HG03378 (cell line): ENCODE measurements around the gene CGB5.
"Not testable (repeated sequence)": the region's sequence is repeated elsewhere in the genome, so short reads cannot be mapped to it uniquely, and the experiment has no call there.

Experiments
- ATAC-seq: cut with Tn5 transposase; IDR thresholded peaks from one replicate; pipeline ENCODE4 v1.9.1; 2021; ENCODE audit warnings: mild to moderate bottlenecking, moderate library complexity; ENCODE audit not compliant: unreplicated experiment

CGB5 gene

DNA sequence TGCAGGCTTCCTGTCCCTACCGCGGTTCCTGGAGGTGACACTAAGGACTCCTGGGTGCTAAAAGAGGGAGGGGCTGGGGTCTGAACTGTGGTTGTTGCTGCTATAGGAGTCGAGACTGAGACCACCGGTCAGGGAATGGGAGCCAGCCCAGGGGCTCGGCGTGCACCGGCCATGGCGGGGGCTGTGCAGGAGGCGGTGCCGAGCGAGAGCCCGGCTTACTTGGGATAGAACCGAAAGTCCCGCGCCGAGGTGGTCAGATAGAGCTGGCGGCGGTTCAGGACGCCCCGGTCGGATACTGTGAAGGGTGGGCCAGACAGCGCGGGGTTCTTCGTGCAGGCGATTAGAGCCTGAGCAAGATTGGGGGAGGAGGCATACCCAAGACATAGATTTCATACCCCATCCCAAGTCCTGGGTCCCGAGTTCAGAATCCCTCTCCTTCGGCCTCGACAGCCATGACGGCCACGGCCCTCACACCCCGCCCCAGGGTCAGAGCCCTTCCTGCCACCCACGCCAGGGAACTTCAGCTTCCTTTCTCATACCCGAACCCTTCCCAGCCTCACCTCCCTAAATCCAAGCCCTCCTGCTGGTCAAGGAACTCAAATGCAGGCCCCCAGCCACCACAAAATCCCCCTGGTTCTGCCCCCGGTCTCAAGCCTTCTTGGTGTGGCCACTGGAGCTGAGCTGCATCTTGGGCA is 13.4 kb downstream of the CGB5 start:
- ATAC-seq, result not testable (repeated sequence)

DNA sequence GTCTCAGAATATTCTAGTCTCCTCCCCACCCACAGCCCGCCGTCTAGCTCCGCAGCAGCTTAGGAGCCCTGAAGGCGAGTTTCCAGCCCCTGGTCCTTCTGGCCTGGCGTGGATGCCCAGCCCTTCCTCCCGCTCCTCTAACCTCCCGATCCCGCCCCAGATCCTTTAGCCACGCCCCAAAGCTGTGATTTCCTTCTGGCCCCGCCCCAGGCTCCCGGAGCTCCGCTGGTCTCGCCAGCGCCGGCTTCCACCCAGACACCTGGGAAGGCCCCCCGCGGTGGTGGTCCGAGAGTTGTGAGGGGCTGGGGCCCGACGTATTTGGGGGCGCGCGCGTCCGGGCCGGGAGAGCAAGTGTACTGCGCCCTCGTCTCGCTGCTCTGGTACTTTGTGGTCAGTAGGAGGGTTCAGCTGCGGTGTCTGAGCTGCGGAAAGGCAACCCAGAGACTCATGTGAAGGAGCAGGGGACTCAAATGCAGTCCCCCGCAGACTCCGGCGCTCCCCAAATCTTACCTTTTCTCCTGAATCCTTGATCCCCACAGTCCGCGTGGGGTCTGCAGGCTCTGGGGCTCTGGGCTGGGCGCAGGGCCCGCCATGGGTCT is 14.1 kb downstream of the CGB5 start, which contains the start of gene CGB7:
TSS of gene CGB7 (minus strand) at position 114 of the 599 bp plus-strand sequence. CDS start 2,374 bp downstream, outside the sequence.
- ATAC-seq, result no peak

DNA sequence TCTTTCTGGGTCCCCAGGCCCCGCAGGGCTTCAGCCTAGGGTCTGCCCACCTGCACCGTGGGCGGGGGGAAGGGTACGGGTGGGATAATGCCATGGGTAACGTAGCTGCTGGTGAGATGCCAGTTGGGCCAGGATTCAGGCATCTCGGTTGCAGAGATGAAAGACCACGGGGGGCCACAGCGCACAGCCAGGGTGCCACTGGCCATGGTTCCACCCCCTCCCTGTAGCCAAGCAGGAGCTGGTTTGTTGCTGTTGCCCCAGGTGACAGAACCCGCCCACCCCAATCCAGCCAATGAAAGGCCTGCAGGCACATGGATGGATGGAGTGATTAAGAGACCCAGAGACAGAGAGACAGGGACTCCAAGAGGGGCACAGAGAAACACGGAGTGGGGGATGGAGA is 14.9 kb downstream of the CGB5 start:
- ATAC-seq, result no peak

DNA sequence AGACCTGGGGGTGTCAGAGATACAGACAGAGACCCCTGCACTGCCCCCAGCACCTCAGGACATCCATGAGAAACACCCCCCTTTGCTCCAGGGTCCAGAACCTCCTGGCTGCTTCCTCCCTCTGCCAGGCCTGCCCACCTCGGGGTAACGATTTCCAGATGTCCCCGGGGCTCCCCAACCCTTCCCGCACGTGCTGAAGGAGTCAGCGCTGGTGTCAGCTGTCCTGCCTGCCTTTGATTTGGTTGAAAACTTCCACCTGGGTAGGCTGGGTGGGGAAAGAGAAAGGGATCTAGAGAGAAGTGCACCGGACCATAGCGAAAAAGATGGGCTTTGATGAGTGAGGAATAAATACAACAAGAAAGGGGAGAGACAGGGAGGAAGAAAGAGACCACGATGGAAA is 15.4 kb downstream of the CGB5 start:
- ATAC-seq, result no peak

DNA sequence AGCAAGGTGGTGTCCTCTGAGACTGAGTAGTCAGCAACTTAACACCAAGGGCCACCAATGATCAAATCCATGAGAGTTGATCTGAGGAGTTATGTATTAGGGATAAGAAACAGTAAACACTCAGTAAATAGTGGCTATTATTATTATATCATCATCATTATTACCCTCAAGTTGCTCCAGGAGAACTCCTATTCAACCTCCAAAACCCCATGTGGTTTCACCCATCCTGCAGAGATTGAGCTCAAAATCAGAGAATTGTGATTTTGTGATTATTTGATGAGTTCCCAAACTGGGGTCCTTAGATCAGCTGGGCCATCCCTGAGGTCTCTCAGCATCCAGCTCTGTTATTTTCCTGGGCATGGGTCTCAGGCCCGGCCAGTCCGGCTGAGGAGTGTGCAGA is 17.4 kb downstream of the CGB5 start:
- no peak for ATAC-seq

DNA sequence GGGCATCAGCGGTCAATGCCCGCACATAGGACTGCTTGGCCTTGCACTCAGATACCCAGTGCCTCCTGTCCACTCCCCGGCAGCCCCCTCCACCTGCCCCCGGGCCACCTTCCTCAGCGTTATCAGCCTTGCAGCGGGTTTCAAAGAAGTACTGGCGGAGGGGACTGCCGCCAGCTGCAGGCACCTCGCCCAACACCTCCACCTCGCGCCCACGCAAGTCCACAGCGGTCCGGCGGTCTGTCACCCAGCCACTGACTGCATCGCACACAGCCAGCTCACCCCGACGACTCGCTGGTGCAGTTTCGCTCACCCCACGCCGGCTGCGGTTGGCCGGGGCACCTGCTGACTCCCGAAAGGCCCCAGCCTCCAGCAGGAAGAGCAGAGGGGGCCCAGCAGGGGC is 17.8 kb downstream of the CGB5 start:
- ATAC-seq, result no peak

DNA sequence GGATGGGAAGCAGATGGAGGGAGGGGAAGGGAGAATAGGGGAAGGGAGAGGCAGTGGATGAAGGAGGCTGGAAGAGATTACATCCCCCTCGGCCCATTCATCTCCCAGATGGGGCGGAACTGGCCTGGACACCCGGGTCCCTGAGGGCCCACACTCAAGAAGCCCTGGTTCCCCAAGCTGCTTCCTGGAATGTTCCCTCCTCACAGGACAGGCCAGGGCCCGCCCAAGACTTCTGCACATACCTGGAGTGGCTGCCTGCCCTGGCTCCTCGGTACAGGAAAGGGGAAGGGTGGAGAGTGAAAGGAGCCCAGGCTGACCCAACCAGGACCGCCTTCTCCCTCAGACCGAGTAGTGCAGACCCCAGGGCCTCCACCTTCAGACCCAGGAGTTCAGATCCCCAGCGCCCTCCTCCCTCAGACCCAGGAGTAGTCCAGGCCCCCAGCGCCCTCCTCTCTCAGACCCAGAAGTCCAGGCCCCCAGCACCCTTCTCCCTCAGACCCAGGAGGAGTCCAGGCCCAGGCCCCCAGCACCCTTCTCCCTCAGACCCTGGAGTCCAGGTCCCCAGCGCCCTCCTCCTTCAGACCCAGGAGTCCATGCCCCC is 20.5 kb downstream of the CGB5 start:
- no peak for ATAC-seq

DNA sequence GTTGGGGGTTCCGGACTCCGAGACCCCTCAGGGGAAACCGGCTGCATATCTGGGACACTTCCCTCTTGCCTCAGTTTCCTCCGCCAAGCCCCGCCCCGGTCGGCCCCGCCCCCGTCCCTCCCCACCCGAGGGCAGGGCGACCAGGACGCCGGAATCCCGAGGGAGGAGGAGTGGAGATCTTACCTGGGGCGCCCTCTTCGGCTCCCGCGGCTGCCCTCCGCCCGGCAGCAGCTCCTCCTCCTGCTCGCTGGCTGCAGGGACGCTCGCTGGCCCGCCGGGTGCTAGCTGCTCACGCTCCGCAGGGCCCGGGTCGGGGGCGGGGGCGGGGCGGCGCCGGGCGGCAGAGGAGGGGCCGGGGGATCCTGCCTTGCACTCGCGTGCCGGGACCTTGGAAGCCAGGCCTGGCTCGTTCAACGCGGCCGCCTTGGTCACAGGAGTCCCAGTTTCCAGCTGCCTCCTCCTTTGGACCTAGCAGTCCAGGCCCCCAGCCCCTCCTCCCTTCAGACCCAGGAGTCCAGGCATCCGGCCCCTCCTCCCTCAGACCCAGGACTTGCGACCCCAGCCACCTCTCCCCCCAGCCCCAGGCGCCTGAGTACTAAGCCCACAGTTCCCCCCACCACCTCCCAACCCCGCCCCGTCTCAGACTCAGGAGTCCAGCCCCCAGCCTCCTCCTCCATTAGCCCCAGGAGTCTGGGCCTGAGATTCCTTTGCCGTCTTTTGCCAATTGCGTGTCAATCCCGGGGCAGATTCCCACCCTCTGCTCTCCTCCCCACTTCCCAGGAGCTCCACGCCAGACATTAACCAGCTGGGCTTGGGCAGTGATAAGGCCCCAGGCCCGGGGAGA is 21.3 kb downstream of the CGB5 start, which contains the start of gene NTF4:
TSS of gene NTF4 (minus strand) at position 51 of the 844 bp plus-strand sequence. CDS start 2,821 bp downstream, outside the sequence.
- no peak for ATAC-seq

DNA sequence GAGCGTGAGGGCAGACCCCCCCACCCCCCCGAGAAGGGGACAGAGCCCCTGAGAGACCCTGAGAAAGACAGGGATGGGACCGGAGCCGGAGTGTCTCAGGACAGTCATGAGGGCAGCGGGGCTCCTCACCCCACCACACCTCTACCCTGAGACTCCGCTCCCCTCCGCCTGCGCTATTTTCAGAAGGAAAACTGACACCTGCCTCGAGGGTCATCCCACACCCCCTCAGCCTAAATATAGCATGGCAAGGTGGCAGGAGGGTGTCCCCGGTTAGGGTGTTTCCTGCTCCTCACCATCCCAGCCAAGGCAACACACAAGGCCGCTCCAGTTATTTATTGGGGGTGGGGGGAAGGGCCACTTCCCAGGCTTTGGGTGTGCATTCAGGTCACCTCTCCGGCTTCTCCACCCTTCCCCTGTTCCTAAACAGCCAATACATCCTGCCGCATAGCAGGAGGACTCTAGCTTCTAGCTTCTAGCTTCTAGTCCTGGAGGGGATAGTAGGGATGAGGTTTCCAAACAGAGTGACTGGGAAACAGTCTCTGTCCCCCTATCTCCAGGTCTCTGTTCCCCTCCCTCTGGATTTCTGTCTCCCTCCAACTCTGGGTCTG is 22.4 kb downstream of the CGB5 start:
- ATAC-seq, result no peak

DNA sequence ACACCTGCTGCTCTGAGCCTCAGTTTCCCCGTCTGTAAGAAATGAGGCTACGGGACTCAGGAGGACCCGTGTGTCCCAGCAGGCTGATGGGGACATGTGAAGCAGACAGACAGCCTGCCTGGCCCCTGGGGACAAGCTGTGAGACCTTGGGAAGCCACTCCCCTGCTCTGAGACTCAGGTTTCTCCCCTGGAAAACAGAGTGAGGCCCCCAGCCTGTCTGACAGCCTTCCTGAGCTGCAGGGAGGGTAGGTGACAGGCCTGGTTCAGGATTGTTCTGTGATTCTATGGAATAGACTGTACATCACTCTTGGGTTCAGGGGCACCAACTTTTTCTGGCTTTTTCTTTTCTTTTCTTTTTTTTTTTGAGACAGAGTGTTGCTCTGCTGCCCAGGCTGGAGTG is 23.9 kb downstream of the CGB5 start:
- ATAC-seq, result no peak

DNA sequence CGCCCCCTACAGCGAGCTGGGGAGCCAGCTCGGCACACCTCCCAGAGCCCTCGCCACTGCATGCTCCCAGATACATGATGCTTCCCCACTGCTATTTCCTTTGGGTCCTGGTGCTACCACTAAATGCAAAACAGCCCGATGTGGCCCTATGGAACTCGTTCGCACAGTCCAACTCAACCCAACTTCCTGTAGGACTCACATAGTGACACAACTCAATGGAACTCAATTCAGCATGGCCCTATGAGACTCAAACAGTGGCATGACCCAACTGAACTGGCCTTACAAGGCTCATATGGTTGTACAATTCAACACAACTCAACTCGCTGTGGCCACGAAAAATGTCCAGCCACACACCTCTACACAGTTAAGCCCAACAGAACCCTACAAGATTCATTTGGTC is 25.4 kb downstream of the CGB5 start:
- no peak for ATAC-seq

DNA sequence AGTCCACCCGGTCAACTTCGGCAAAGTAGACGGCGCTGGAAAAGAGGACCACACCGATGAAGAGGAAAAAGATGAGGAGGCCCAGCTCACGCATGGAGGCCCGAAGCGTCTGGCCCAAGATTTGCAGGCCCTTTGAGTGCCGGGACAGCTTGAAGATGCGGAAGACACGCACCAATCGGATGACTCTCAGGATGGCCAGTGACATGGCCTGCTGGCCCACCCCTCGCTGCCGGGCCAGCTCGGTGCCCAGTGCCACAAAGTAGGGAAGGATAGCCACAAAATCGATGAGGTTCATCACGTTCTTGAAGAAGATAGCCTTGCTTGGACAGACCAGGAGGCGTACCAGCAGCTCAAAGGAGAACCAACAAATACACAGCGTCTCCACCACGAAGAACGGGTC is 26.8 kb downstream of the CGB5 start:
- ATAC-seq, result no peak

DNA sequence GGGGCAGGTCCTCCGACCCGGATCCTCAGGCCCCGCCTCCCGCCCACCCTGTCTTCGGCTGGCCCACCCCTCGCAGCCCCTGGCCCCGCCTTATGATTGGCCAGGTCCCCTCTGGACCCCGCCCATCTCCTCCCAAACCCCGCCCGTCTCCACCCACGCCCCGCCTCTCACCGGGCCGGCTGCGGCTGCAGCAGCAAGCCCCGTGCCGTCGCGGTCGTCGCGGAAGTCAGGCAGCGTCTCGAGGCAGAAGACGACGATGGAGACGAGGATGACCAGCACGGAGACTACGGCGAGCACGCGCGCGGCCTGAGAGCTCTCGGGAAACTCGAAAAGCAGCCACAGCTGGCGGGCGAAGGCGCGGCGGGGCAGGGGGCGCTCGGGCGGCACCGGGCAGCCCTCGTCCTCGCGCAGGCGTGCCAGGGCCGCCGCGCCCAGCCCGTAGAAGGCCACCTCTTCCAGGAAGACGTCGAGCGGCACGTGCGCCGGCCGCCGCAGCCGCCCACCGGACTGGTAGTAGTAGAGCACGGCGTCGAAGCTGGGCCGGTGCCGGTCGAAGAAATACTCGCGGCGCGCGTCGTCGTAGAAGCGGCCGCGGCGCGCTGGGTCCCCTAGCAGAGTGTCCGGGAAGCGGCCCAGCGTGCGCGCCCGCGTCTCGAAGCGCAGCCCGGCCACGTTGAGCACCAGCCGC is 28.4 kb downstream of the CGB5 start:
- ATAC-seq, result no peak

DNA sequence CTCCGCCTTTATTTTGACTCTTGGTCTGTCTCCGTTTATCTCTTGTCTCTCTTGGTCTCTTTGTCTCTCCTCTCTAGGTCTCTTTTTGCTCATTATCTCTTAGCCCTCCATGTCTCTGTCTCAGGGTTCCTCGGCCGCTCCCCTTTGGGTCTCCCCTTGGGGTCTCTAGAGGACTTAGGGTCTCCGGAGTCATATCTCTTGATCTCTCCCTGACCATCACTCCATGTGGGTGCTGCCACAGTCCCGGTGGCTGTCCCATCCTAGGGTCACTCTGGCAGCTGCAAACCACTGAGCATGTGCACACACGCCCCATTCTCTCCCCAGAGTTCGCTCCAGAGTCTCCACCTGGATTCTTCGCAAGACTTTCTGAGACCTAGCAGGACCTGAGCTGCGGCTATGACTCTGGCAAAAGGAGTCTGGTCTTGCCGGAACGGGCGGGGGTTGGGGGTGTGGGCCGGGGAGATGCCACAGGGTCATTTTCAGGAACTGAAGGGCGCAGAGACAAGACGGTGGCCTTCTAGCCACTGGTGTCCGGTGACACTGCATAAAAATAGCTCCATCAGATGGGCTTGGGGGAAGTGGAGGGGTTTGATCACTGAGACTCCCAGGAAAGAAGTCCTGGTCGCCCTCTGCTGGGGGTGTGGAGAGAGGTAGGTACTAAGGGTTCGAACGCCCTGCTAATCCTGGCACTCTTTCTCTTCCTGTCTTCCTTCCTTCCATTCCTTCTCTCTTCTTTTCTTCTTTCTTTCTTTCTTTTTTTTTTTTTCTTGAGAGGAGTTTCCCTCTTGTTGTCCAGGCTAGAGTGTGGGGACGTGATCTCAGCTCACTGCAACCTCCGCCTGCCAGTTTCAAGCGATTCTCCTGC is 30.1 kb downstream of the CGB5 start:
- ATAC-seq, result no peak

DNA sequence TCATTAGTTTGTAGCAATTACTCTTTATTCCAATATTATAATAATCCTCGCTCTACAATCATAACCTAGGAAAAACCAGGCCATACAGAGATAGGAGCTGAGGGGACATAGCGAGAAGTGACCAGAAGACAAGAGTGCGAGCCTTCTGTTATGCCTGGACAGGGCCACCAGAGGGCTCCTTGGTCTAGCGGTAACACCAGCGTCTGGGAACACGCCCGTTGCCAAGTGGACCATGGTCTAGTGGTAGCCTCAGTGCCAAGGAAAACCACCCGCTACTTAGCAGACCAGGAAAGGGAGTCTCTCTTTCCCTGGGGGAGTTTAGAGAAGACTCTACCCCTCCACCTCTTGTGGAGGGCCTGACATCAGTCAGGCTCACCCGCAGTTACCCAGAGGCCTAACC is 31.2 kb downstream of the CGB5 start:
- ATAC-seq, result not testable (repeated sequence)

DNA sequence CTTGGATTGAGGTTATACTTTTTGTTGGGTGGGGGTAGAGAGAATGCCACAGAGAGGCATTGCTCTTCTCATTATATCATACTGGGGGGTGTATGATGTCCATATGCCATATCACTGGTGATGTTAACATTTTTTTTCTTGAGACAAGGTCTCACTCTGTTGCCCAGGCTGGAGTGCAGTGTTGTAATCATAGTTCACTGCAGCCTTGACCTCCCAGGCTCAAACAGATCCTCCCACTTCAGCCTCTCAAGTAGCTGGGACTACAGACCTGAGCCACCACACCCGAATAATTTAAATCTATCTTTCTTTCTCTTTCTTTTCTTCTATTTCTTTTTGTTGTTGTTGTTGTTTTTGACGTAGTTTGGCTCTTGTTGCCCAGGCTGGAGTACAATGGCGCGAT is 36.7 kb downstream of the CGB5 start:
- ATAC-seq, result no peak

DNA sequence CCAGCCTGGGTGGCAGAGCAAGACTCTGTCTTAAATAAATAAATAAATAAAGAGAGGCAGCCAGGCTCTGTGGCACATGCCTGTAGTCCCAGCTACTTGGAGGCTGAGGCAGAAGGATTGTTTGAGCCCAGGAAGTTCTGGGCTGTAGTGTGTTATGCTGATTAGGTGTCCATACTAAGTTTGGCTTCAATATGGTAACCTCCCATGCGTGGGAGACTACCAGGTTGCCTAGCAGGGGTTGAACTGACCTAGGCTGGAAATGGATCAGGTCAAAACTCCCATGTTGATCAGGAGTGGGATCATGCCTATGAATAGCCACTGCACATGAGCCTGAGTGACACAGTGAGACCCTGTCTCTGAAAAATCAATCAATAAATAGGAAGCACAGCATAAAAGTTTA is 37.6 kb downstream of the CGB5 start:
- ATAC-seq, result no peak

DNA sequence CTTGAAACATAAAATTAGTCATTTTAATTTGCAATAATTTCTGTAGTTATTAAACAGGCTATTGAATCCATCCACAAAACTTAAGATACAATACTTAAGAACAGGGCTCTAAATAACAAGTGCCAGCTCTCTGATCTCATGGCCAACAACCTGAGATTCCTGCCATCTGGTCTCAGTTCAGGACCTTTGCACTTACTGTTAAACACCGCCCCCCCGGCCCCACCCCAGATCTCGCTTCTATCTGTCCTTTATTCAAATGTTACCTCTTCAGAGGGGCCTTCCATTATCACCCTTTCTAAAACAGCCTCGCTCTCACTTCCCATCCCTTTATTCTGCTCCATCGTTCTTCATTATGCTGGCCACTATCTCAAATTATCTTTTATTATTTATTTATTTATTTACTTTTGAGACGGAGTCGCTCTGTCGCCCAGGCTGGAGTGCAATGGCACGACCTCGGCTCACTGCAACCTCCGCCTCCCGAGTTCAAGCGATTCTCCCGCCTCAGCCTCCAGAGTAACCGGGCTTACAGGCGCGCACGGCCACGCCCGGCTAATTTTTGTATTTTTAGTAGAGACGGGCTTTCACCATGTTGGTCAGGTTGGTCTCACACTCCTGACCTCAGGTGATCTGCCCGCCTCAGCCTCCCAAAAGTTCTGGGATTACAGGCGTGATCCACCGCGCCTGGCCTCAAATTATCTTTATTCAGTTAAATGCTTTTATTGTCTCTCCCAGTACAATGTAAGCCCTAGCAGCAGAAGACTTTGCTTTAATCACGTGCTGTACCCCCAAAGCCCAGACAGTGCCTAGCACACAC is 40.8 kb downstream of the CGB5 start:
- no peak for ATAC-seq
